ENCODE results near the gene UBE2R2.
"Not testable (repeated sequence)": the region's sequence is repeated elsewhere in the genome, so short reads cannot be mapped to it uniquely, and the experiment has no call there.

Gene UBE2R2

GRCh38 chr9:33816327-33817252, at the start of gene UBE2R2:
Gene UBE2R2 (plus strand): TSS chr9:33817160. CDS start chr9:33817758, 598 bp downstream.
- peak; percentile 85 for DNase-seq

GRCh38 chr9:33770156-33770880, 46.6 kb upstream of the UBE2R2 start:
- not testable (repeated sequence) for DNase-seq

- not testable (repeated sequence) for DNase-seq
These were observed 43.8 kb upstream of the UBE2R2 start for GRCh38 chr9:33773135-33773534.

- not testable (repeated sequence) for DNase-seq
These were observed 42.8 kb upstream of the UBE2R2 start for GRCh38 chr9:33774074-33774659.

- DNase-seq: no peak
These were observed 40.4 kb upstream of the UBE2R2 start for GRCh38 chr9:33776578-33776977.

- peak; percentile 58 for DNase-seq
These were observed 38.1 kb upstream of the UBE2R2 start for GRCh38 chr9:33778700-33779351.

- DNase-seq: no peak
These were observed 36.7 kb upstream of the UBE2R2 start for GRCh38 chr9:33780276-33780675.

- no peak for DNase-seq
These were observed 35.2 kb upstream of the UBE2R2 start for GRCh38 chr9:33781736-33782135.

GRCh38 chr9:33782395-33783152, 34.4 kb upstream of the UBE2R2 start:
- no peak for DNase-seq

- DNase-seq: no peak
These were observed 31.0 kb upstream of the UBE2R2 start for GRCh38 chr9:33785914-33786313.

GRCh38 chr9:33786681-33787080, 30.3 kb upstream of the UBE2R2 start:
- DNase-seq: no peak

GRCh38 chr9:33787839-33788238, 29.1 kb upstream of the UBE2R2 start:
- no peak for DNase-seq

- DNase-seq: not testable (repeated sequence)
These were observed 27.5 kb upstream of the UBE2R2 start for GRCh38 chr9:33789429-33789828.

- DNase-seq: peak; percentile 14
These were observed 25.8 kb upstream of the UBE2R2 start for GRCh38 chr9:33791117-33791516.

GRCh38 chr9:33793496-33793895, 23.5 kb upstream of the UBE2R2 start:
- not testable (repeated sequence) for DNase-seq

- no peak for DNase-seq
These were observed 22.4 kb upstream of the UBE2R2 start for GRCh38 chr9:33794560-33794959.

- no peak for DNase-seq
These were observed 21.7 kb upstream of the UBE2R2 start, which contains the start of gene PRSS3 for GRCh38 chr9:33795281-33795680. Gene PRSS3 (plus strand): TSS chr9:33795561. CDS start chr9:33795574, 13 bp downstream.

- DNase-seq: no peak
These were observed 21.1 kb upstream of the UBE2R2 start for GRCh38 chr9:33795819-33796218.

- DNase-seq: not testable (repeated sequence)
These were observed 20.3 kb upstream of the UBE2R2 start for GRCh38 chr9:33796679-33797078.

GRCh38 chr9:33797837-33798236, 19.1 kb upstream of the UBE2R2 start:
- no peak for DNase-seq

GRCh38 chr9:33798545-33798944, 18.4 kb upstream of the UBE2R2 start:
- no peak for DNase-seq
